HG02642 (cell line): ENCODE measurements around the gene KIAA0930.
A peak's percentile ranks its signal among the peaks of the same experiment; 100 is the strongest.
"Not testable (repeated sequence)": the region's sequence is repeated elsewhere in the genome, so short reads cannot be mapped to it uniquely, and the experiment has no call there.

Source experiments
- ATAC-seq: cut with Tn5 transposase; IDR thresholded peaks from one replicate; pipeline ENCODE4 v1.9.1; 2021; ENCODE audit warnings: mild to moderate bottlenecking; ENCODE audit not compliant: unreplicated experiment, poor library complexity

Gene KIAA0930

DNA sequence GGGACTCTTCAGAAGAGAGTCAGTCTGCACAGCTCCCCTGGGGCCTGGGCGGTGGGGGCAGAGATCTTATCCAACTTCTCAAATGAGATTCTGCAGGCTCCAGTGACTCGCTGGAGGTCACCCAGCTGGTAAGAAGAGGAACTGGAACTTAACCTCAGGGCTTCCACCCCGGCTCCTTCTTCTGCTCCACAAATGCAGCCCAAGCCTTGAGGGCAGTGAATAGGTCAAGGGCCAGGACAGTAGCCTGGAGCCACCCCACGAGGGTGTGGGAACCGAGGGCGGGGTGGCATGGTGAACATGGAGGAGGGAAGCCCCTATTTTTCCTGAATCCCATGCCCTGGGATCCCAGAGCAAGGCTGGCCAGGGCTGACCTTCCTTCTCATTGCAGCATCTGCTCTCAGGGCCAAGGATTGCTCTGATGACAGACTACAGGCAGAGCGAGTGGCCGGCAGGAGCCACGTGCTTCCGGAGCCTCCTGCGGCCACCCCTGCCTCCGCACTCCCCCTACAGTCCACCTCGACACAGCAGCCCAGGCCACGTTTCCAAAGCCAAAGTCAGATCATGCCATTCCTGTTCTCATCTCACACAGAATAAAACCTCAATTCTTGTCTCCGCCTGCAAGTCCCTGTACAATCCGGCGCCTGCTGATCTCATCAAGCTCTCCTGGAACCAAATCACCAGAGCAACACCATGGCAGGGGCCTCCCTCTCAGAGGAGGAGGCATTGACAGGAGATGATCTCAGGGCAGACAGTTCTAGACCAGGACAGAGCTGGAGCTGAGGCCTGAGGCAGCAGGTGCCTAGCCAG is 23.0 kb upstream of the KIAA0930 start:
- ATAC-seq, result peak; percentile 79

DNA sequence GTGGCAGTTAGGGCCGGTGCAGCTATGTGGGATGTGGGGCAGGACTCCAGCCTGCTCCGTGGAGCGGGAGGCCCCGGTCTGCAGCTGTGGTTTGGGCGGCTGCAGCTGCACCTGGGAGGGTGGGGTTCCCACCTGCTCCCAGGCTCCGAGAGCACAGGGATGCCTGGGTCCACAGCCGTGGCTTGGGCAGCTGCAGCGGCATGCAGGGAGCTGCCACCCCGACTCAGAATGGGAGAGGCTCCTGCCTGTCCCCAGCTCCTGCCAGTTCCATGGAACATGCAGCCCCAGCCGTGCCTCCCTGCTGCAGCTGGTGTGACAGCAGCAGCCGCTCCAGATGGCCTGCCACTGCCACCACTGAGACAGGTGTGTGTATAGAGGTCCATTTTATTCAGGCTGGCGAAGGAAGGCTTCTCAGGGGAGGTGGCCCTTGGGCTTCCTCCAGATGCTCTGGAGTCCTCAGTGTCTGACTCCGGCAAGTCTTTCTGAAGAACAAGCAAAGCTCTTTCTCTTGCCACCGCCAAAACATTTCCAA is 22.3 kb upstream of the KIAA0930 start:
- ATAC-seq, result peak; percentile 41

DNA sequence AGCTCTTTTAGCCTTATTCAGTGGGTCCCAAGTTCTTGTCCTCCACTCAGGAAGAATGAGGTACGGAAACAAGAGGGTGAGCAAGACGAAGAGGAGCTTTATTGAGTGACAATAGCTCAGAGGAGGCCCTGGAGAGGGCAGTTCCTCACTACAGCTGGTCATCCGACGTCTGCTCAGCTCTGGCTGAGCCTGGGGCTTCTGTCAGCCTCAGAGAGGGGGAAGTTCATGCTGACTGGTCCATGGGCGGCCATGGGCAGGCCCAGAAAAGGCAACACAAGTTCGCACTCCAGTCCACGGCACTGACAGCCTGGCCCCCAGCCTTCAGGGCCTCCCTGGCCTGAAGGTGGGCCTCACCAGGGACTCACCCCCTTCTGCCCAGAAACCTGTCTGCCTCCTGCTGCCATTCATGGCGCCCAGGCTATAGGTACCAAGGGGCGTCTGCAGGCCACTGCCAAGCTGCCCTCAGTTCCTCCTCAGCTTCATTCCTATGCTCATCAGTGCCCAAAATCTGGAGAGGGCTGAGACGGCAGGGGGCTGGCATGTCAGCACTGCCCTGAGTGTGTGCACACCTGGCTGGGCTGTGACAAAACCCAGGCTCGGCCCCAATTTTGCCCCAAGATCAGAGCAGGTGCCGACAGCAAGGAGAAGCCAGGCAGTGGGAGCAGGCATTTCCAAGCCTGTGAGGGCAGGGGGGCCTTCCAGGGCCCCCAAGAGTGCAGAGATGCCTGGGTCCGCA is 21.7 kb upstream of the KIAA0930 start:
- no peak for ATAC-seq

DNA sequence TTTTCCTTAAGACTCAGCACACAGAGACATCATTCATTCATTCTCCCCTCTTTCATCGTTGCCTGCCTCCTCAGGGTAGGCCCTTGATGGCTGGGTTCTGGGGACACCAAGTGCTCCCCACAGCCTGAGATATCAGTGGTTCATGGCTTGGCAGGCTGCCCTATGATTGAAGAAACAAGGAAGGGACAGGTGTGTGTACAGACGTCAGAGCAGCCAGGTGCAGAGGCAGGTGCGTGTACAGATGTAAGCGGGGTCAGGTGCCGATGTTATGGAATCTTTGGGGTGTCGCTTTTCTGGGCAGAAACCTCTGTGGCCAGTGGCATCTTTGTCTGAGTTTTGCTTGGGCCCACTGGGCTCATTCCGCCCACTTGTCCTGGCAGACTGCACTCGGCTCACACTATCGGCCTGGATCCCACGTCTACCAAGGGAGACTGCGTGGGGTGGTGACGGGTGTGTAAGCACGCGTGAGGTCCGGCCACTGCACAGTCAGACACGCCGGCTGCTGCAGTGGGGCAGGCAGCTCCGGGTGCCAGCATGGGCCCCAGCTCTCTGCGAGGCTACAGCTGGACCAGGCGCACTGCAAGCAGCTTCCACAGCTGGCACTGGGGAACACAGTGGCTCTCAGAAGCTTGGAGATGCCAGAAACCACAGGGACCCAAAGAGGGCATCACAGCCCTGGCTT is 20.9 kb upstream of the KIAA0930 start:
- ATAC-seq, result no peak

DNA sequence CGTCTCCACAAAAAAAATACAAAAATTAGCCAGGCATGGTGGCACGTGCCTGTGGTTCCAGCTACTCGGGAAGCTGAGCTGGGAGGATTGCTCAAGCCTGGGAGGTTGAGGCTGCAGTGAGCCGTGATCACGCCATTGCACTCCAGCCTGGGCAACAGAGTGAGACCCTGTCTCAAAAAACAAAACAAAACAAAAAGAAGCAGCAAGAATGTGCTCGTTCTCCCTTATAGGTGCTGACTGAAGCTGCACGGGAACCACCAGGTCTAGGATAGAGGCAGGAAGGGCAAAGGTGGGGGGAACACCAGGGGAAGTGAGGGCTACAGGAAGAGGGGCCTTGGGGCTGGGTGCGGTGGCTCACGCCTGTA is 19.7 kb upstream of the KIAA0930 start:
- ATAC-seq, result not testable (repeated sequence)

DNA sequence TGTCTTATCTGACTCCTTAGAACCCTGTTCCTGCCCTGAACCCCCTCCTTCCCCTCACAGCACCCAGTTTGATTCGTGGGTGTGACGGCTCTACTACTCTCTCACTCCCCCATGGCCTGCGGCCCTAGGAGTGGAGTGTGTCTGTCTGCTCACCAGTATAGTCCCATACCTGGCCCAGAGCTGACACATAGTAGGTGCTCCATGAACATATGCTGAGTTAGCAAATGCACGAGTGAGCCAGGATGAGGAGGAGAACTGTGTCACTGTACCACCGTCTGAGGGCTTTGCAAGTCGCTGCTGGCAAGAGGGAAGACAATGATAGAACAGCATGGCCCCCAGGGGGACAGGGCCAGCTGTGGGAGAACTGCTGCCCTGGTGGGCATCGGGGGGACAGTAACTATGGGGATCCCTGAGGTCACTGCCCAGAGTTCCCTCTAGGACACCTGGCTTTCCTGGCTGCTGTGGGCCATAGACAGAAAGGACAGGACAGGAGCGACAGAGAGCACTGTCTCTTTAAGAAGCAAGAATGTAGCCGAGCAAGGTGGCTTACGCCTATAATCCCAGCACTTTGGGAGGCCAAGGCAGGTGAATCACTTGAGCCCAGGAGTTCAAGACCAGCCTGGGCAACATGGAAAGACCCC is 19.2 kb upstream of the KIAA0930 start:
- no peak for ATAC-seq

DNA sequence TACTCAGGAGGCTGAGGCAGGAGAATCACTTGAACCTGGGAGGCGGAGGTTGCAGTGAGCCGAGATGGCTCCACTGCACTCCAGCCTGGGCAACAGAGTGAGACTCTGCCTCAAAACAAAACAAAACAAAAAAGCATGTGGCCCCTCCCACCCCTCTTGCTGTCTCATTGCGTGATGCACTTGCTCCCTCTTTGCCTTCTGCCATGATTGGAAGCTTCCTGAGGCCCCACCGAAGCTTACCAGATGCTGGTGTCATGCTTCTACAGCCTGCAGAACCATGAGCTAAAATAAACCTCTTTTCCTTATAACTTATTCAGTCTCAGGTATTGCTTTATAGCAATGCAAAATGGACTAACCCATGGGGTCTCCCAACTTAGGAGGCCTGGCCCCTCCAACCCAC is 17.2 kb upstream of the KIAA0930 start:
- ATAC-seq, result not testable (repeated sequence)

DNA sequence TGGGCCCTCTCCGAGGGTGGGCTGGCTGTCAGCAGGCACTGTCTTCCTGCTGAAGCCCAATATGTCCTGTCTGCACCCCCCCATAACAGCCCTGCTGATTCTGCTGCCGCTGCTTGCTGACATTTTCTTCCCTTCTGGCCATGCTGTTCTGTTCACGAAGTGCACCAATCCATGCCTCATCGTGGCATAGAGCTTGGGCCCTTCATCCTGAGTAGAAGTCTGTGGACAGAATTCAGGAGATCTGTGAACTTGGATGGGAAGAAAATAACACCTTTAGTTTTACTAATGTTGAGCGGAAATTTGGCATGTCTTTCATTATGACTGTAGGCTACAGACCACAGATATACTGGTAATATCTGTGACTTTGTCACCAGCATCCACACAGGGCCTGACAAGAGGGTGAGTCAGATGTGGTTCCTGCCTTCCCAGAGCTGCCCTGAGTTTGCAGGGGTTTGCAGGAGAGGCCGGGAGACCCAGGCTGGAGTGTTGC is 14.1 kb upstream of the KIAA0930 start:
- peak; percentile 56 for ATAC-seq

DNA sequence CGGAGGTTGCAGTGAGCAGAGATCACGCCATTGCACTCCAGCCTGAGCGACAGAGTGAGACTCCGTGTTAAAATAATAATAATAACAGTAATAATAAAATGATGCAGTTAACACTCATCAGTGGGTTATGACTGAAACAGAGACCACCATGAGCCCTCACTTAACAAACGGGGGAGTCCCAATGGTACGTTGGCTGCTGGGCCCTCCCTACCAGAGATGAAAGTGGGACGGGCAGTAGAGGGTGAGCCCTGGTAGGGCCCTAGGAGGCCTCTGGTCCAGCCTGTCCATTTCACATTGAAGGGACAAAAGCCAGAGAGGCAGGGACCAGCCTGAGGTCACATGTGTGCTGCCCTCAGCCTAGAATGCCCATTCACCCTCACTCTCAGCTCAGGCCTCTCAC is 13.7 kb upstream of the KIAA0930 start:
- peak; percentile 39 for ATAC-seq

DNA sequence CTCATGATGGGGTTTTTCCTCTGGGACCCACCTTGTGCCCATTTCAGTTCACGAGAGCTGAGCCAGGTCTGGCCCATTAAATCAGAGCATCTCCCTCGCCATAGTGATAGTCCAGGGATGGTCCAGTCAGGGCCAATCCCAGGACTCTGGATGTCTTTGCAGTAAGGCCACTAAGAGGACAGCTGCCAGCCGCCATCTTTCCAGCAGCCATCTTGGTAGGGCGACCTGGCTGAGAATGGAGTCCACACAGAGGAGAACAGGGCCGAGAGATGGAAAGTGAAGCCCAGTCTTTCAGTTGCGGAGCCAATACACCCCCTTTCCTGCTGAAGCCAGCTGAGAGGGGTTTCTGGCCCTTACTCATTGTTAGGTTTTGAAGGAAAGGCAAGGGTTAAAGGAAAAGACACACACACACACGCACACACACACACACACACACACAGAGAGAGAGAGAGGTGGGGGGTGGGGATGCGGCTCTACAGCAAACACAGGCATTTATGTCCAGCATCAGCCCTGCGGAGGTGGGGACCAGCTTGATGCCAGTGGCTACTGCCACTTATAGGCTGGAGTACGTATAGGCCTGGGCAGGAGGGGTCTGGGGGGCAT is 12.4 kb upstream of the KIAA0930 start:
- no peak for ATAC-seq

DNA sequence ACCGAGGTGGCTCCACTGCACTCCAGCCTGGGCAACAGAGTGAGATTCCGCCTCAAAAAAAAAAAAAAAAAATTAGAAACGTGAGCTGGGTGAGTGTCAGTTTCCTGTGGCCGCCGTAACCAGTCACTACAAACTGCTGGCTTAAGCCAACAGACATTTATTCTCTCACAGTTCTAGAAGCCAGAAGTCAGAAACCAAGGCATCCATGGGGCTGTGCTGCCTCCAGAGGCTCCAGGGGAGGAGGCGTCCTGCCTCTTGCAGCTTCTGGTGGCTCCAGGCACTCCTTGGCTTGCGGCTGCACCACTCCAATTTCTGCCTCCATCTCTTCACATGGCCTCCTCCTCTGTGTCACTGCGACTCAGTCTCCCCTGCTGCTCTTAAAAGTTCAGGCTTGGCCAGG is 11.1 kb upstream of the KIAA0930 start:
- ATAC-seq, result no peak

DNA sequence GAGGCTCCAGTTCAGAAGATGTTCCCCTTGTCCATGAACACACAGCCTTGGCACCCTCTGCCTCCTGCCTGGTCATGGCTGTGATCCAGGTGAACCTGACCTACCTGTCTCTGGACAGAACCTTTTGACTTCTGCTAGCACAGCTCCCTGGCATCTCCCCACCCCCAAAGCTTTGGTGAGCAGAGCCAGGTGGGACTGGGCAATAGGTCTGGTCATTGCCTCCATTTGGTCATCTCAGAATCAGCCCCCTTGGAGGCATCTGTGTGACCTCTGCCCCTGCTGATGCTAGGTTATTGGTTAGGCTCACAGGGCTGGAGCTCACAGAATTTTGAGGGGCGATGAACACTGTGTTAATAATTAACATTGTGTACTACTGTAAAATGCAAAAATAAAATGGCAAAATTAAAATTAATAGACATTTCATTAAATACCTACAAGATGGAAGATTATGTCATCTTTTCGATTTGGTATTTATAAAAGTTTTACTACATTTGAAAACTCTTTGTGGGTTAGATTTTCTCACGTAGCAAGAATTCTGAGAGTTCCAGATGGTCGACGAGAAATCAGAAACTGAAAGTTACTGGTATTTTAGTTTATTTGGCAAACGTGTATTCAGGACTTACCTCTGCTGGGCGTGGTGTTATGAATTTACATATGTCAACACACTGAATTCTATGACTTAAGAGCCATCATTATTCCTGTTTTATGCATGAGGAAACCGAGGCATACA is 8.3 kb upstream of the KIAA0930 start:
- ATAC-seq, result no peak

DNA sequence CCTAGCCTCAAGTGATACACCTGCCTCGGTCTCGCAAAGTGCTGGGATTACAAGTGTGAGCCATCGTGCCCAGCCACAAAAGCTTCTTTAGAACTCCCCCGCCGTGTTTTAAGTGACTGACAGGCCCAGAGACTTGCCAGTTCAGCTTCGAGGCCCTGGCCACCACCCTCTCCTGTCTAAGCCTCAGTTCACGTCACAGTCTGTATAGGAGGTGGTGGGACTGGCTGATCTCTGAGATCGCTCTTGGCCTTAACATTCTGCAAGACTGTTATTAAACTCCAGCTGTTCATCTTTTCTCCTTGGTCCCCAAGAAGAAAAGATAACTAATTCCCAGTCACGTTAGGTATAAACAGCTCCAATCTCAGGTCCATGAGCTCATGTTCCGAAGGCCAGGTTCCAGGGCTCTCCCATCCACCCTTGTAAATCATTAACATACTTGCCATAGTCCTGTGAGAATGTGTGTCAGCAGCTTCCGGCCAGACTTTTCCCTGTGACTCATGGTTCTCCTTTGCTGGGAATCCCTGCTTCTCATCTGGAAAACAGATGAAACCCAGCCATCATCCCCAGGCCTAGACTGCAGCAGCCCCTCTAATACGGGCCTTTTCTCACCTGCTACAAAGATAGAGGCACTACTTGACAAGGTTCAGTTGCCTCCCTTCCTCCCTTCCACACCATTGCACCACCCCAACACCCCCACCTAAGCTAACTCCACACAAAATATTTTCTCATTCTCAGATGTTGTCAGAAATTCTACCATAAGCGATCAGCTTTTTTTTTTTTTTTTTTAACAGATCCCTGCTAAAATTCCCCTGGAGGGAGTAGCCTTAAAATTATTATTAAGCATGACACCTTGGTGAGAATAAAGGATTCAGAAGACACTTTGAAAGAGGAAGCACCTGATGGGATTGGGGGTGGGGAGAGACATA is 5.6 kb upstream of the KIAA0930 start:
- ATAC-seq, result no peak

DNA sequence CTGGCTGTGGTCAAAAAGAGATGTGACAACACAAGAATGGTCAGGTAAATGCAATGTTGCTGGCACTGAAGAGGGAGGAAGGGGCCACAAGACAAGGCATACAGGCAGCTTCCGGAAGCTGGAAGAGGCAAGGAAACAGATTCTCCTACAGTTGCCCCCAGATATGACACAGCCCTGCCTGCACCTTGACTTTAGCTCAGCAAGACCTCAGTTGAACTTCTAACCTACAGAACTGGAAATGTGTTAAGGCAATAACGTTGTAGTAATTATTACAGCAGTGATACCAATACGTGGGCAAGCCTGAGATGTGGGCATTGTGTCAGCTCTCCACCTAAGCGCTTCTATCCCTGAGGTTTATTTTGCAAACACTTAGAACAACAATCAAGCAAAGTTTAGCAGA is 4.2 kb upstream of the KIAA0930 start:
- no peak for ATAC-seq

DNA sequence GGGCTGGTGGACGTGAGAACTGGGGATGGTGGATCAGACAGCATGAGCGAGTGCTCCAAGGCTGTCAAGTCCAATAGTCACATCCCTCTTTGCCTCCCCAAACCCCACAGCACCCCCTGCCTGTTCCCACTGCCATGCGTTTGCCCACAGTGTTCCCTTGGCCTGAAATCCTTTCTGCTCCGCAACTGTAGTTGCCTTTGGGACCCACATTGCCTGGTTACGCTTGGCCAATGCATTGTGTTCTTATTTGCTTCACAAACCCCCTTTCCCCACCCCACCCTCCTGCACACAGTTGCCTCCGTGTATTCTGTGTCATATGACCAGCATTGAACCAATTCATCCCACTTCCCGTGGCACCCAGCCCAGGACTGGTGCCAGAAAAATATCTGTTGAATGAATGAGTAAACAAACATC is 2.1 kb upstream of the KIAA0930 start:
- ATAC-seq, result no peak

DNA sequence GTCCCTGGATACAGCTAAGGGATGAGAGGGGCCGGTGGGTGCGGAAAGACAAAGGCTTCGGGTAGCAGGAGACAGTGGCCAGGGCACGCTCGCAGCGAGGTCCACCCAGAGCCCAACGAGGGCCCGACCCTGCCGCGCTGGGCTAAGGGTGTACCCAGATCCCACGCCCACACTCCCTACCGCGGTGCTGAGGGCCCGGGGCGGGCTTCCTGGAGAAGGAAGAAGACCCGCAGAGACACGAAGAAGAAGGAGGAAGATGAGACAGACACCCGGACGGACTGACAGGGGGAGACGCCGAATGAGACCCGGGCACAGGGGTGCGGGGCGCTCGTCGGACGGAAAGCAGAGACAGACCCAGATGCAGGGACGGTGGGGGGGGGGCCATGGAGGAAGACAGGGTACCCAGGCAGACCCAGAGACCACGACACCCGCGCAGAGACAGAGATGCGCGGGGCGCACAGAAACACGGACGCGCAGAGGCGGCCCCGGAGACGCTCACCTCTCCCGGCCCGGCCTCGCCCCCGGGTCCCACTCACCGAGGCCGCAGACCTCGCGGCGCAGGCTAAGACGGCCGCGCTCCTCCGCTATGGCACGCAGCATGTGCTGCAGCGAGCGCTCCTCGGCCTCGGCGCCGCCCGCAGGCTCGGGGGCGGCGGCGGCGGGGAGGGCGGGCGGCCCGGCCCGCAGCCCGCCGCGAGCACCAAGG is 437 bp downstream of the KIAA0930 start:
- ATAC-seq, result peak; percentile 23

DNA sequence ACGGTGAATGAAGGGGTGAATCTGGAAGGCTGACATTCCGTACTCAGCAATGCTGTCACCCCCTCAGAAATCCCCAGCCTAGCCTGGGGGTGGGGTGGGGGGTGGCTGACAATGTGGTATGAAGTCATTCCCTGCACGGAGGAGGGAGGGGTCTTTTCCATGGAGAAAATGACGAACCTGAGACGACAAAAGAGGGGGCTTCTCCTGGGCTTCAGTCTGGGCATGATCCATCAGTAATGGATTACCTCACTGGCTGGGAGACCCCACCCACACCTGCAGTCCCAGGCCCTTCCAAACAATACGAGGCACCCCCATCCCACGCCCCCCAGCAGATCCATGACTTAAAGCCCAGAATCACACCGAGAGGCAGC is 1.0 kb downstream of the KIAA0930 start:
- no peak for ATAC-seq
